ENCODE measurements around the gene CYLC2.

Gene CYLC2, protein sequence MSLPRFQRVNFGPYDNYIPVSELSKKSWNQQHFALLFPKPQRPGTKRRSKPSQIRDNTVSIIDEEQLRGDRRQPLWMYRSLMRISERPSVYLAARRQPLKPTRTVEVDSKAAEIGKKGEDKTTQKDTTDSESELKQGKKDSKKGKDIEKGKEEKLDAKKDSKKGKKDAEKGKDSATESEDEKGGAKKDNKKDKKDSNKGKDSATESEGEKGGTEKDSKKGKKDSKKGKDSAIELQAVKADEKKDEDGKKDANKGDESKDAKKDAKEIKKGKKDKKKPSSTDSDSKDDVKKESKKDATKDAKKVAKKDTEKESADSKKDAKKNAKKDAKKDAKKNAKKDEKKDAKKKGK

DNA sequence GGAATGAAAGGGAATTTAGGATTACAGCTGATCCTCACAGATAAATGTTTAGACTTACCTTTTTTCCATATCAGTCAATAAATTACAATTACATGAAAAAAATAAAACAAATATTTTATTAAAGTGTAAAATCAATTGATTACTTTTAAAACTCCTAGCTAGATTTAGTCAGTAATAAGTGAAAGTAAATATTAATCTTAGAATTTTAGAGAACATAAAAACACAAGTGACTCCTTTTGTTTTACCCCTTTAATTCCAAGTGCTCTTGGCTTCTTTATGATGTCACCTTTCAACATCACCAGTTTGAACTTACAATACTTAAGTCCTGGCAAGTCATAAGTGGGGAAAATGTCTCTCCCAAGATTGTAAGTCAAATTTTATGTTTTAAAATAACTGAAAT lies at the start of gene CYLC2:
Gene CYLC2 (plus strand): TSS at position 301 of the 400 bp plus-strand sequence. CDS start 48 bp downstream, at position 349.
- Histone ChIP-seq H3K27me3 (ENCODE audit: control insufficient read depth, insufficient read depth, low read length) (no peaks in the 10 kb centered on the region), H3K4me3 (ENCODE audit: low read length) (no peak within 1 kb of the TSS), H3K4me1 (ENCODE audit: control insufficient read depth, insufficient read depth, low read length) (no peaks in the 10 kb centered on the region), H3K9me3 (ENCODE audit: control insufficient read depth, low read length) (no peaks in the 10 kb centered on the region), H3K9ac (ENCODE audit: low read length) (no peak within 1 kb of the TSS), H3K36me3 (ENCODE audit: control insufficient read depth, insufficient read depth, low read length) (no peaks in the 10 kb centered on the region)

DNA sequence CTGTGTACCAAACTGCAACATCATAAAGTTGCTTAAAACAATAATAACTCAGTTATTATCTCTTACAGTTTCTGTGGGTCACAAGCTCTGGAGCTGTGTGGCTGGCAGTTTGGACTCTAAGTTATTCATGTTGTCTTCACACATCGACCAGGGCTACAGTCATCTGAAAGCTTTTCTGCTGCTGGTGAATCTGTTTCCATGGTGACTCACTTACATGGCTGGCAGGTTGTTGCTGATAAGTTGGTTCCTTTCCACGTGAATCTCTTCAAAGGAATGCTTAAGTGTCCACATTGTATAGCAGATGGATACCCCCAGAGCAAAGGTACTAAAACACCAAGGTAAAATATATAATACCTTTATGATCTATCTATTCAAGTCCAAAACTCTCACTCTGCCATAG lies 44.8 kb upstream of the CYLC2 start:
- H3K4me1 ChIP-seq (ENCODE audit: control insufficient read depth, insufficient read depth, low read length) = no peaks in the 10 kb centered on the region
- H3K4me3 ChIP-seq (ENCODE audit: low read length) = no peak overlapping the region
- H3K36me3 ChIP-seq (ENCODE audit: control insufficient read depth, insufficient read depth, low read length) = no peaks in the 10 kb centered on the region
- H3K9ac ChIP-seq (ENCODE audit: low read length) = no peak overlapping the region
- no peaks in the 10 kb centered on the region for H3K27me3 ChIP-seq (ENCODE audit: control insufficient read depth, insufficient read depth, low read length)
- H3K9me3 ChIP-seq (ENCODE audit: control insufficient read depth, low read length) = no peaks in the 10 kb centered on the region

- H3K27me3 ChIP-seq (ENCODE audit: control insufficient read depth, insufficient read depth, low read length) = no peaks in the 10 kb centered on the region
- no peak overlapping the region for H3K4me3 ChIP-seq (ENCODE audit: low read length)
- no peak overlapping the region for H3K9ac ChIP-seq (ENCODE audit: low read length)
- H3K9me3 ChIP-seq (ENCODE audit: control insufficient read depth, low read length) = no peaks in the 10 kb centered on the region
- H3K4me1 ChIP-seq (ENCODE audit: control insufficient read depth, insufficient read depth, low read length) = no peaks in the 10 kb centered on the region
- no peaks in the 10 kb centered on the region for H3K36me3 ChIP-seq (ENCODE audit: control insufficient read depth, insufficient read depth, low read length)
Observed at GRCh38 chr9:102966999-102967398, 28.1 kb upstream of the CYLC2 start.

DNA sequence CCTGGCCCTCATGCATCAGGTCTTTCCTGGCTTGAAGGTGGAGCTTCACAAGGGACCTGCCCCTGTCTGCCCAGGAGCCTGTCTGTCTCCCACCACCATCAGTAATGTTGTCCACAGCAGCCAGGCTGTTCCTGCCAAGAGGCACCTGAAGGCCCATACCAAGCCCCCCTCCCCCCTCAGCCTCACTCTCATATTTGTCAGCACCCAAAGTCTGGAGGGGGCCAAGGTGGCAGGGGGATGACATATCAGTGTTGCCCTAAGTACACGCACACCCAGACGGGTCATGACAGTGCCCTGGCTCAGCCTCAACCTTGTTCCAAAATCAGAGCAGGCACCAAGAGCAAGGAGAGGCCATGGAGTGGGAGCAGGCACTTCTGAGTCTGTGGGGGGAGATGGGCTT lies 27.2 kb upstream of the CYLC2 start:
- Histone ChIP-seq H3K4me1 (ENCODE audit: control insufficient read depth, insufficient read depth, low read length) (no peaks in the 10 kb centered on the region), H3K4me3 (ENCODE audit: low read length) (no peak overlapping the region), H3K27me3 (ENCODE audit: control insufficient read depth, insufficient read depth, low read length) (no peaks in the 10 kb centered on the region), H3K9ac (ENCODE audit: low read length) (no peak overlapping the region), H3K9me3 (ENCODE audit: control insufficient read depth, low read length) (no peaks in the 10 kb centered on the region), H3K36me3 (ENCODE audit: control insufficient read depth, insufficient read depth, low read length) (no peaks in the 10 kb centered on the region)

- H3K9me3 ChIP-seq (ENCODE audit: control insufficient read depth, low read length) = no peaks in the 10 kb centered on the region
- H3K4me3 ChIP-seq (ENCODE audit: low read length) = no peak overlapping the region
- no peaks in the 10 kb centered on the region for H3K4me1 ChIP-seq (ENCODE audit: control insufficient read depth, insufficient read depth, low read length)
- no peaks in the 10 kb centered on the region for H3K36me3 ChIP-seq (ENCODE audit: control insufficient read depth, insufficient read depth, low read length)
- no peaks in the 10 kb centered on the region for H3K27me3 ChIP-seq (ENCODE audit: control insufficient read depth, insufficient read depth, low read length)
- H3K9ac ChIP-seq (ENCODE audit: low read length) = no peak overlapping the region
Observed at GRCh38 chr9:102972780-102973179, 22.4 kb upstream of the CYLC2 start.

DNA sequence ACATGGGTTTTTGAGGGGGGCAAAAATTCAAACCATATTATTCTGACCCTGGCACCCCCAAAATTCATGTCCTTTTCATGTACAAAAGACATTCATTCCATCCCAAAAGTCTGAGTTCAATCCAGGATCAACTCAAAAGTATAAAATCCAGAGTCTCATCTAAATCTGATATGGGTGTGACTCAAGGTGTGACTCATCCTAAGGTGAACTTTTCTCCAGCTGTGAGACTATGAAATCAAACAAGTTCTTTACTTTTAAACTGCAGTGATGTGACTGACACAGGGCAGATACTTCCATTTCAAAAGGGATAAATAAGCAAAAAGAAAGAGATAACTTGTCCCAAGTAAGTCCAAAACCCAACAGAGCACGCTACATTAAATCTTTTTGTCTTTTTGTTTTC lies 20.6 kb upstream of the CYLC2 start:
- H3K36me3 ChIP-seq (ENCODE audit: control insufficient read depth, insufficient read depth, low read length) = no peaks in the 10 kb centered on the region
- no peak overlapping the region for H3K9ac ChIP-seq (ENCODE audit: low read length)
- H3K4me1 ChIP-seq (ENCODE audit: control insufficient read depth, insufficient read depth, low read length) = no peaks in the 10 kb centered on the region
- no peaks in the 10 kb centered on the region for H3K27me3 ChIP-seq (ENCODE audit: control insufficient read depth, insufficient read depth, low read length)
- H3K9me3 ChIP-seq (ENCODE audit: control insufficient read depth, low read length) = no peaks in the 10 kb centered on the region
- no peak overlapping the region for H3K4me3 ChIP-seq (ENCODE audit: low read length)

GRCh38 chr9:102975251-102975650 lies 19.9 kb upstream of the CYLC2 start:
- Histone ChIP-seq H3K27me3 (ENCODE audit: control insufficient read depth, insufficient read depth, low read length) (no peaks in the 10 kb centered on the region), H3K9me3 (ENCODE audit: control insufficient read depth, low read length) (no peaks in the 10 kb centered on the region), H3K4me3 (ENCODE audit: low read length) (no peak overlapping the region), H3K4me1 (ENCODE audit: control insufficient read depth, insufficient read depth, low read length) (no peaks in the 10 kb centered on the region), H3K36me3 (ENCODE audit: control insufficient read depth, insufficient read depth, low read length) (no peaks in the 10 kb centered on the region), H3K9ac (ENCODE audit: low read length) (no peak overlapping the region)

DNA sequence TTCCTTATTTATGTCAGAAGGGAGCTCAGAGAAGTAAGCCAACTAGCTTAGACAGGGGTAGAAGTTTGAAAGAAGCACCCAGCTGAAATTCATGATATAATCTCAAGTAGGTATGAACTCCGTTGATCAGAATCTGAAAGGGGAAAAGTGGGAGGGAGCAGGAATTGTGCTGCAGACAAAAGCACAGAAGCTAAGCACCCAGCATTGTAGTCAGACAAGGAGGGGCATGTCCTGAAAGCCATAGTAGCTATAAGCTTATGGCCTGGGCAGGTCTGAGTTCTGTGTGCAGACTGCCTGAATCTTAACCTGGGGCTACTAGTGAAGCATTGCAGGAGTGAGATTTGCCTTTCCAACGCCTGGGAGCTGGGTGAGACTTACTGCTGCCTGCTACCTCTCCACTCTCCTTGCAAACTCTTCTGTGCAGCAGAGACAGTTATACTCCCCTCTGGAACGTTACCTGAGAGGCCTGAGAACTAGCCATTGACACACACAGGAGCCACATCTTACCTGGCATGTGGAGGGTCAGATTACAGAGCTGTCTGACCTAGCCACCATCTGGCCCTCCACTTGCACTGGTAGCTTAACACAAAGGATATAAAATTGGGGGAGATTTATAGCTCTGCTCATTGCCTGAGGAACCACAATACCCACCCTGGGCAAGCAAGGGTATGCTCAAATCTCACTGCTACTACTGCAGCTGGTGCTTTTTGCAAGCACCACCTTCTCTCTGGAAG lies 9.8 kb upstream of the CYLC2 start:
- no peaks in the 10 kb centered on the region for H3K36me3 ChIP-seq (ENCODE audit: control insufficient read depth, insufficient read depth, low read length)
- no peaks in the 10 kb centered on the region for H3K9me3 ChIP-seq (ENCODE audit: control insufficient read depth, low read length)
- H3K27me3 ChIP-seq (ENCODE audit: control insufficient read depth, insufficient read depth, low read length) = no peaks in the 10 kb centered on the region
- H3K9ac ChIP-seq (ENCODE audit: low read length) = no peak overlapping the region
- no peaks in the 10 kb centered on the region for H3K4me1 ChIP-seq (ENCODE audit: control insufficient read depth, insufficient read depth, low read length)
- H3K4me3 ChIP-seq (ENCODE audit: low read length) = no peak overlapping the region

DNA sequence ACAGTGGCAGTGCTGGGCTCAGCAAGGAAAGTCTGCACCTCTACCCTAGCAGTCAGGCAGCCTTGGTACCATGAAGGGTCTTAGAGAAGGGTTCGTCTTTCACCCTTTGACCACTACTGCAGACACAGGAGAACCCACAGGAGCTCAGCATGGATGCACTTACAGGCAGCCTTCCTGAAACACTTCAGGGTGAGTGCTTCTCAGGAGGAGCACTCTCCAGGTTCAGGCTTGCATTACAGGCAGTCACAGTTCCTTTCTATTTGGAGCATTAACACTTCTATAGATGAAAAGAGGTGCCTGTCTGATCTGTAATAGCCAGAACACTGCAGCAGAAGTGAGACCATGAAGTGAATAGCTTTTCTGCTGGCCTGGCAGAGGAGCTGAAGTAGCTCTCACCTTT lies 8.7 kb upstream of the CYLC2 start:
- Histone ChIP-seq H3K9ac (ENCODE audit: low read length) (no peak overlapping the region), H3K27me3 (ENCODE audit: control insufficient read depth, insufficient read depth, low read length) (no peaks in the 10 kb centered on the region), H3K36me3 (ENCODE audit: control insufficient read depth, insufficient read depth, low read length) (no peaks in the 10 kb centered on the region), H3K9me3 (ENCODE audit: control insufficient read depth, low read length) (no peaks in the 10 kb centered on the region), H3K4me1 (ENCODE audit: control insufficient read depth, insufficient read depth, low read length) (no peaks in the 10 kb centered on the region), H3K4me3 (ENCODE audit: low read length) (no peak overlapping the region)

DNA sequence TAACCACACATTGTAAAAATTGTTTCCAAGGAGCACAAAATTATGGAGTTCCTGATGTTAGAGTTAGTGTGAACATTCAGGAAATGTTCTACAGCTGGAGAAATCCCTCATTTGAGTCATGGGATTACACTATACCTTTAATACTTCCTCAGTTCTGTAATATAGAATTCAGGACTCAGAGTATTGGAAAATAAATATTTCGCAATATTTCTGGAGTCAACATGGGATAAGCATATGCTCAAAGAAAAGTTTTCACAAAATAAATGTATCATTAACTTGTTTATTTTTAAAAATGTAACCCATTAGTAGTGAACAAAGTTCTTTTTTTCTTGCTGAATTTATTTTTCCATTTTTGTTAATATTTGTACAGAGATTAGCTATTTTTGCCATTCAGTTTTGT lies 8.6 kb downstream of the CYLC2 start:
- H3K9ac ChIP-seq (ENCODE audit: low read length) = no peak overlapping the region
- H3K36me3 ChIP-seq (ENCODE audit: control insufficient read depth, insufficient read depth, low read length) = no peaks in the 10 kb centered on the region
- H3K27me3 ChIP-seq (ENCODE audit: control insufficient read depth, insufficient read depth, low read length) = no peaks in the 10 kb centered on the region
- H3K4me3 ChIP-seq (ENCODE audit: low read length) = no peak overlapping the region
- no peaks in the 10 kb centered on the region for H3K4me1 ChIP-seq (ENCODE audit: control insufficient read depth, insufficient read depth, low read length)
- no peaks in the 10 kb centered on the region for H3K9me3 ChIP-seq (ENCODE audit: control insufficient read depth, low read length)

GRCh38 chr9:103014242-103014641 lies 19.1 kb downstream of the CYLC2 start:
- Histone ChIP-seq H3K27me3 (ENCODE audit: control insufficient read depth, insufficient read depth, low read length) (no peaks in the 10 kb centered on the region), H3K4me1 (ENCODE audit: control insufficient read depth, insufficient read depth, low read length) (no peaks in the 10 kb centered on the region), H3K4me3 (ENCODE audit: low read length) (no peak overlapping the region), H3K9me3 (ENCODE audit: control insufficient read depth, low read length) (no peaks in the 10 kb centered on the region), H3K36me3 (ENCODE audit: control insufficient read depth, insufficient read depth, low read length) (no peaks in the 10 kb centered on the region), H3K9ac (ENCODE audit: low read length) (no peak overlapping the region)

- no peaks in the 10 kb centered on the region for H3K36me3 ChIP-seq (ENCODE audit: control insufficient read depth, insufficient read depth, low read length)
Observed at GRCh38 chr9:103025796-103026195, 30.7 kb downstream of the CYLC2 start.

More at GRCh38 chr9:103025796-103026195, 30.7 kb downstream of the CYLC2 start:
- Histone ChIP-seq H3K27me3 (ENCODE audit: control insufficient read depth, insufficient read depth, low read length) (no peaks in the 10 kb centered on the region), H3K4me3 (ENCODE audit: low read length) (no peak overlapping the region), H3K4me1 (ENCODE audit: control insufficient read depth, insufficient read depth, low read length) (no peaks in the 10 kb centered on the region), H3K9me3 (ENCODE audit: control insufficient read depth, low read length) (no peaks in the 10 kb centered on the region), H3K9ac (ENCODE audit: low read length) (no peak overlapping the region)

Data from mucosa of stomach (tissue), 1 donor.